WTC11 (cell line): ENCODE data around the gene SLC8A3. TPM values are rescaled to one million over a fixed set of nuclear protein-coding genes. Genes with fewer than 3 reads are reported as not detected.
"Not testable (repeated sequence)": the region's sequence is repeated elsewhere in the genome, so short reads cannot be mapped to it uniquely, and the experiment has no call there.

Source experiments
- ATAC-seq: fragments of 200-7000 bp; cut with Tn5 transposase; 2 replicates; pipeline ENCODE4 v1.10.0; 2021; ENCODE audit warnings: mild to moderate bottlenecking, moderate library complexity
- CTCF ChIA-PET: fragments of 300-600 bp; sonication (Branson Sonifier 250); formaldehyde crosslinking; loops from one replicate; lab custom pipeline; 2021; ENCODE audit warnings: antibody characterized with exemption; lab: Charles Lee
- POLR2A ChIA-PET: fragments of 350-600 bp; sonication (Branson Sonifier 250); formaldehyde crosslinking; loops from one replicate; lab custom pipeline; 2021; ENCODE audit warnings: antibody characterized with exemption; lab: Charles Lee
- DNase-seq: peaks from one replicate; pipeline ENCODE4 v3.0.0; 2021; ENCODE audit warnings: low spot score
- H3K27ac Mint-ChIP-seq: 2 replicates; pipeline ENCODE4 v1.8.0; 2021; ENCODE audit warnings: mixed read lengths
- H3K27me3 Mint-ChIP-seq: 2 replicates; pipeline ENCODE4 v1.8.0; 2021; ENCODE audit warnings: low read depth, mild to moderate bottlenecking, moderate library complexity, mixed read lengths
- H3K36me3 Mint-ChIP-seq: 2 replicates; pipeline ENCODE4 v1.8.0; 2021; ENCODE audit warnings: mixed read lengths
- H3K4me1 Mint-ChIP-seq: 2 replicates; pipeline ENCODE4 v1.8.0; 2022; ENCODE audit warnings: mixed read lengths
- H3K4me3 Mint-ChIP-seq: 2 replicates; pipeline ENCODE4 v1.8.0; 2021; ENCODE audit warnings: mild to moderate bottlenecking, moderate library complexity, mixed read lengths
- H3K9me3 Mint-ChIP-seq: 2 replicates; pipeline ENCODE4 v1.8.0; 2021; ENCODE audit warnings: mixed read lengths
- ATF2 ChIP-seq: sonication (generic); formaldehyde crosslinking; IDR thresholded peaks from 2 replicates; pipeline ENCODE4 v1.8.1; 2022; ENCODE audit warnings: low read depth, missing genetic modification reagents, borderline replicate concordance
- E2F4 ChIP-seq: sonication (generic); formaldehyde crosslinking; IDR thresholded peaks from 2 replicates; pipeline ENCODE4 v1.8.1; 2022; ENCODE audit warnings: low read depth, mild to moderate bottlenecking, moderate library complexity, missing genetic modification reagents, borderline replicate concordance
- ELF4 ChIP-seq: sonication (generic); formaldehyde crosslinking; IDR thresholded peaks from 2 replicates; pipeline ENCODE4 v1.8.1; 2022; ENCODE audit warnings: low read depth, mild to moderate bottlenecking, moderate library complexity, missing genetic modification reagents
- FOXK1 ChIP-seq: sonication (generic); formaldehyde crosslinking; IDR thresholded peaks from 2 replicates; pipeline ENCODE4 v1.8.0; 2022; ENCODE audit warnings: mild to moderate bottlenecking, moderate library complexity, missing genetic modification reagents
- FOXP1 ChIP-seq: sonication (generic); formaldehyde crosslinking; IDR thresholded peaks from 2 replicates; pipeline ENCODE4 v1.8.0; 2022; ENCODE audit warnings: missing genetic modification reagents, mild to moderate bottlenecking, moderate library complexity, borderline replicate concordance
- GRHL2 ChIP-seq: fragments of 250-450 bp; sonication (Bioruptor Pico); IDR thresholded peaks from 2 replicates; pipeline ENCODE4 v1.8.0; 2022; ENCODE audit warnings: mild to moderate bottlenecking, moderate library complexity; ENCODE audit not compliant: insufficient replicate concordance, severe bottlenecking
- HMGA2 ChIP-seq: fragments of 250-450 bp; sonication (Bioruptor Pico); IDR thresholded peaks from 2 replicates; pipeline ENCODE4 v1.4.0; 2021; ENCODE audit warnings: mild to moderate bottlenecking, moderate library complexity
- IRF2 ChIP-seq: sonication (generic); formaldehyde crosslinking; IDR thresholded peaks from 2 replicates; pipeline ENCODE4 v1.8.0; 2022; ENCODE audit warnings: low read depth, missing genetic modification reagents, borderline replicate concordance
- MYBL2 ChIP-seq: sonication (generic); formaldehyde crosslinking; IDR thresholded peaks from 2 replicates; pipeline ENCODE4 v1.8.1; 2023; ENCODE audit warnings: mild to moderate bottlenecking, moderate library complexity, missing genetic modification reagents
- NFATC4 ChIP-seq: fragments of 250-450 bp; sonication (Bioruptor Pico); IDR thresholded peaks from 2 replicates; pipeline ENCODE4 v1.9.0; 2021; ENCODE audit warnings: mild to moderate bottlenecking
- NR3C1 ChIP-seq: sonication (generic); formaldehyde crosslinking; conservative IDR thresholded peaks from 2 replicates; pipeline ENCODE4 v1.8.1; 2023; ENCODE audit warnings: low read depth, mild to moderate bottlenecking, missing genetic modification reagents
- TCF7 ChIP-seq: sonication (generic); formaldehyde crosslinking; IDR thresholded peaks from 2 replicates; pipeline ENCODE4 v1.8.0; 2022; ENCODE audit warnings: mild to moderate bottlenecking, low read depth, missing genetic modification reagents, moderate library complexity
- ZNF121 ChIP-seq: sonication (generic); formaldehyde crosslinking; IDR thresholded peaks from 2 replicates; pipeline ENCODE4 v1.8.0; 2023; ENCODE audit warnings: missing genetic modification reagents
- ZNF219 ChIP-seq: sonication (generic); formaldehyde crosslinking; IDR thresholded peaks from 2 replicates; pipeline ENCODE4 v1.8.0; 2023; ENCODE audit warnings: missing genetic modification reagents, mild to moderate bottlenecking, borderline replicate concordance
- ZNF423 ChIP-seq: fragments of 250-450 bp; sonication (Bioruptor Pico); IDR thresholded peaks from 2 replicates; pipeline ENCODE4 v2.1.2; 2022; ENCODE audit warnings: mild to moderate bottlenecking, moderate library complexity
- ZNF671 ChIP-seq: fragments of 250-450 bp; sonication (Bioruptor Pico); IDR thresholded peaks from 2 replicates; pipeline ENCODE4 v1.8.0; 2021; ENCODE audit warnings: mild to moderate bottlenecking
- total RNA-seq: library from RNA; stranded (reverse); gene quantifications from 3 replicates; pipeline ENCODE4 v1.2.3, GENCODE V29; 2021
- TF ChIP-seq, protein P1 (sequence below): sonication (generic); formaldehyde crosslinking; conservative IDR thresholded peaks from 2 replicates; pipeline ENCODE4 v1.8.1; 2023; ENCODE audit warnings: mild to moderate bottlenecking, low read depth, missing genetic modification reagents, moderate library complexity

Gene SLC8A3
- total RNA-seq, 1 experiment from 2014 or later: 0.63 TPM

DNA sequence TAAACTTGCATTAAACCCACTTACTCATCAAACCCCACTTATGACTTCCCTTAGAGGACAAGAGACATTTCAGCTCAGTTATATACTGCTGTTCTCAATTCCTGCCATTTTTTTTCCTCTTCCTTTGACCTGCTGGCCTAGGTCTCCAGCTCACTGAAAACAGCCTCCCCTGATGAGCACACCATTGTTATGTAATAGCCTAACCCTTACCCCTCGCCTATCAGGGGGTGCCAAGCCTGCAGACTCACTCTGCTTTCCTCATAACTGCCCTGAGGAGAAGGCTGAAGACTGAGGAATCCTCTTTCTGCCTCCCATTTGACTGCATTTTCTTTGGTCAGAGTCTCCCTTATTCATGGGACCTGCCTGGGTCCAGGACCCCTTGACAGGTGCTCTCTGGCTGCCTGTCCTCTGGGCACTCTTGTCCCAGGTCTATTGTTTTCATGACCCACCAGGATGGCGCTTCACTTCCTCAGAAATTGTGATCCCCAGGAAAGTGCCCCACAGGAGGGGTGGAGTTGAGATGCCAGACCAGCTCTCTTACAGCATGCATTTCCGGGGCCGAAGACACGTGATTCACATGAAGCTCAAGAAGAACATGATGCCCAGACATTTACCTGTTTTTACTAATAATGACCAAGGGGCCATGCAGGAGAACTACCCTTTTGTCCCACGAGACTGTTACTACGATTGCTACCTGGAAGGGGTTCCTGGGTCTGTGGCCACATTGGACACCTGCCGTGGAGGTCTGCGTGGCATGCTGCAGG lies 41.3 kb upstream of the SLC8A3 start:
- peaks cover 23% of the 10 kb centered on the region for H3K9me3 Mint-ChIP-seq
- ATAC-seq: peak; percentile 99
- H3K4me3 Mint-ChIP-seq, DNase-seq, POLR2A ChIA-PET, H3K27me3 Mint-ChIP-seq, H3K36me3 Mint-ChIP-seq, CTCF ChIA-PET: not testable (repeated sequence)
- H3K27ac Mint-ChIP-seq: peak overlapping the region; percentile 83
- peaks cover 34% of the 10 kb centered on the region for H3K4me1 Mint-ChIP-seq

GRCh38 chr14:70213721-70214282 lies 25.1 kb upstream of the SLC8A3 start:
- no peaks in the 10 kb centered on the region for H3K27me3 Mint-ChIP-seq
- no peak for ATAC-seq
- H3K27ac Mint-ChIP-seq: no peak overlapping the region
- CTCF ChIA-PET: no interaction called here
- no peaks in the 10 kb centered on the region for H3K36me3 Mint-ChIP-seq
- peaks cover 12% of the 10 kb centered on the region for H3K4me1 Mint-ChIP-seq
- H3K9me3 Mint-ChIP-seq: peaks cover 7% of the 10 kb centered on the region
- POLR2A ChIA-PET: no interaction called here
- H3K4me3 Mint-ChIP-seq: no peak overlapping the region
- TF ChIP-seq E2F4 (CRISPR knock-in tag) (no peak), NR3C1 (no peak), ATF2 (CRISPR knock-in tag) (no peak), TCF7 (no peak), FOXK1 (CRISPR knock-in tag) (no peak), ZNF219 (CRISPR knock-in tag) (no peak), FOXP1 (CRISPR knock-in tag) (no peak), IRF2 (CRISPR knock-in tag) (no peak), ZNF671 (CRISPR knock-in tag) (no peak), GRHL2 (CRISPR knock-in tag) (no peak), NFATC4 (CRISPR knock-in tag) (no peak)
- no peak for DNase-seq

GRCh38 chr14:70212752-70213151 lies 24.0 kb upstream of the SLC8A3 start:
- H3K4me1 Mint-ChIP-seq: peaks cover 12% of the 10 kb centered on the region
- H3K9me3 Mint-ChIP-seq: peaks cover 7% of the 10 kb centered on the region
- H3K36me3 Mint-ChIP-seq: no peaks in the 10 kb centered on the region
- ChIA-PET POLR2A (no interaction called here), CTCF (interaction anchor here (0.8 kb wide), 1 partner anchor 21 kb away, joined by 3 read pairs; no protein-coding TSS in a partner anchor)
- TF ChIP-seq ZNF423 (CRISPR knock-in tag): 0 out of 2 replicates have a peak, but pooled peaks have one; percentile 32
- no peak for TF ChIP-seq ELF4 (CRISPR knock-in tag)
- TF ChIP-seq ZNF121: no peak
- no peak for TF ChIP-seq MYBL2 (CRISPR knock-in tag)
- no peak for TF ChIP-seq HMGA2 (CRISPR knock-in tag)
- TF ChIP-seq, protein P1, sequence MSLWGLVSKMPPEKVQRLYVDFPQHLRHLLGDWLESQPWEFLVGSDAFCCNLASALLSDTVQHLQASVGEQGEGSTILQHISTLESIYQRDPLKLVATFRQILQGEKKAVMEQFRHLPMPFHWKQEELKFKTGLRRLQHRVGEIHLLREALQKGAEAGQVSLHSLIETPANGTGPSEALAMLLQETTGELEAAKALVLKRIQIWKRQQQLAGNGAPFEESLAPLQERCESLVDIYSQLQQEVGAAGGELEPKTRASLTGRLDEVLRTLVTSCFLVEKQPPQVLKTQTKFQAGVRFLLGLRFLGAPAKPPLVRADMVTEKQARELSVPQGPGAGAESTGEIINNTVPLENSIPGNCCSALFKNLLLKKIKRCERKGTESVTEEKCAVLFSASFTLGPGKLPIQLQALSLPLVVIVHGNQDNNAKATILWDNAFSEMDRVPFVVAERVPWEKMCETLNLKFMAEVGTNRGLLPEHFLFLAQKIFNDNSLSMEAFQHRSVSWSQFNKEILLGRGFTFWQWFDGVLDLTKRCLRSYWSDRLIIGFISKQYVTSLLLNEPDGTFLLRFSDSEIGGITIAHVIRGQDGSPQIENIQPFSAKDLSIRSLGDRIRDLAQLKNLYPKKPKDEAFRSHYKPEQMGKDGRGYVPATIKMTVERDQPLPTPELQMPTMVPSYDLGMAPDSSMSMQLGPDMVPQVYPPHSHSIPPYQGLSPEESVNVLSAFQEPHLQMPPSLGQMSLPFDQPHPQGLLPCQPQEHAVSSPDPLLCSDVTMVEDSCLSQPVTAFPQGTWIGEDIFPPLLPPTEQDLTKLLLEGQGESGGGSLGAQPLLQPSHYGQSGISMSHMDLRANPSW (CRISPR knock-in tag): no peak
- ATAC-seq (no peak), DNase-seq (no peak)
- H3K27me3 Mint-ChIP-seq: no peaks in the 10 kb centered on the region
- no peak overlapping the region for H3K27ac Mint-ChIP-seq
- H3K4me3 Mint-ChIP-seq: no peak overlapping the region
